Astrocyte (in vitro differentiated cells and primary cell): ENCODE measurements around the gene DNLZ.

Source experiments
- CTCF ChIP-seq: IDR thresholded peaks from 2 replicates; pipeline ENCODE4 v1.5.1; 2011; ENCODE audit warnings: low read depth, mild to moderate bottlenecking, inconsistent platforms, low read length, moderate library complexity; ENCODE audit not compliant: insufficient read depth
- EZH2 ChIP-seq: IDR thresholded peaks from 2 replicates; pipeline ENCODE4 v1.6.1; 2012; ENCODE audit warnings: mild to moderate bottlenecking, low read length, inconsistent platforms; ENCODE audit not compliant: insufficient read depth

GRCh38 chr9:136354592-136355085 lies 8.9 kb downstream of the DNLZ start:
- no peak for TF ChIP-seq CTCF
- TF ChIP-seq EZH2: no peak
